IPS DF 19.7 (cell line): ENCODE data around the gene ADCY4.

Source experiments
- DNase-seq: peaks from one replicate; pipeline ENCODE4 v3.0.0-alpha.2; 2013; ENCODE audit warnings: low read depth, low spot score

ADCY4 gene

DNA sequence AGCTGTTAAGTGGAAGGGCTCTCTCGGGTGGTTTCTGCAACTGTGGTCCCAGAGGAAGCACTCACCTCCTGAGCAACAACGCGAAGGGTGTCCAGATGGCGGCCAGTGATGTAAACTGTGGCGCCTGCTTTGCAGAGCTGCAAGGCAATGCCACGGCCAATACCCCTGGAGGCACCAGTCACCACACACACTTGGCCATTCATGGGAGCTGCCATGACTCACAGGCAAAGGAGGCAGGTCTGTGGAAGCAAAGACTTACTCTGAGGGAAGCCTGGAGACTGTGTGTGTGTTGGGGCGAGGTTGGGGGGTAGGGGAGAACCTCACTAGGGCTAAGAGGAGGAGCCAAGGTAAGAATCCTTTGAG is 36.0 kb downstream of the ADCY4 start:
- DNase-seq, result no peak

- DNase-seq, result no peak
These were observed 37.5 kb downstream of the ADCY4 start for GRCh38 chr14:24297190-24297964.

DNA sequence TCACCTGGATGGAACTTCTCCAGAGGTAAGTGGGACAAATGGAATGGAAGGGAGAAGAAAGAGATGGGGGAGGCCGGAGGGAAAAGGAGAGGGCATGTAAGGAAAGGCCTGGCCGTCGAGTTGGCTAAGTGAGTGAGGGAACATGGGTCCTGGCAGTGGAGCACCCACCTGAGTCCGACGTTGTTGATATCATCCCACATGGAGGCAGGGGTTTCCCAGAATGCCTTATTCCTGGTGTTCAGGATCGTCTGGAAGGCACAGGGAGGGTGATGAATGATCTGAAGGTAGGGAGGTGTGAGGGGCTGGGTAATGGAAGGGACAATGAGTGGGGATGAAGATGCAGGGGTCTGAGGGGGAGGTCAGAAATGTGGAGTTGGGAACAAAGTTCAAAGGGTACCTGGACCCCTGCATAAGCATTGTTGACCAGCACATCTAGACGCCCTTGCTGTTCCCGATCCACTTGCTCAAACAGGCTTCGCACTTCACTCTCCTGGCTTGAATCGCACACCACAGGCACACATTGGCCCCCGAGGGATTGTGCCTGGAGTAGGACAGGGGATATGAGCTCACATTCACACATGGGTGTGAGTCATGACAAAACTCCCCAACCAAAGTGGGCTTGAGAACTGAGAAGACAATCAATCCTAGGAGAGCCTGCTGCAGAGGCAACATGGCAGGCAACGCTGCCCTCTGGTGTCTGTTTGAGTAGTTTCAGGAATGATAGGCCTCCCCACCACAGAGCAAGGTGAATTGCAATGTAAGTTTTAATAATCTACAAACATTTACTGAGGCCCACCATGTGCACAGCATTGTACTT is 38.3 kb downstream of the ADCY4 start:
- DNase-seq, result no peak

GRCh38 chr14:24293525-24293924 is 41.3 kb downstream of the ADCY4 start:
- no peak for DNase-seq

GRCh38 chr14:24292118-24292807 is 42.6 kb downstream of the ADCY4 start:
- no peak for DNase-seq

GRCh38 chr14:24291446-24292117 is 43.3 kb downstream of the ADCY4 start:
- DNase-seq, result no peak

DNA sequence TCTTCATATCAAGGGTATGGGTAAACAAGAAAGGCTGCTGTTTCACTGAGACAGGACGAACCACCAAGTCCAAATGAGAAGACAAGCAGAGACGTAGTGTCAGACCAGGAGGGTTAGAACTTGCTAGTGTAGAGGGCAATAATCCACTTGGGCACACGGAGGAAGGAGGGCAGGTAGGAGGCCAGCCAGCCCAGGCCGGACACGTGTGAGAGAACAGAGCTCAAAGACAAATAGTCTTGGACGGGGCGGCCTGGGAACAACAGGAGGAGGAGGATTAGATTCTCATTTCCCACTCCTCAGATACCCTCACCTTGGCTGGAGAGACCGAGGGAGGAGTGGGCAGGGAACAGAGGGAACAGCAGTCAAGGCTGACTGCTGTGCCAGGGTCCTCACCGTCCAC is 44.1 kb downstream of the ADCY4 start:
- DNase-seq, result no peak

- no peak for DNase-seq
These were observed 45.1 kb downstream of the ADCY4 start for GRCh38 chr14:24289649-24290280.

GRCh38 chr14:24286996-24287395 is 47.9 kb downstream of the ADCY4 start:
- no peak for DNase-seq

DNA sequence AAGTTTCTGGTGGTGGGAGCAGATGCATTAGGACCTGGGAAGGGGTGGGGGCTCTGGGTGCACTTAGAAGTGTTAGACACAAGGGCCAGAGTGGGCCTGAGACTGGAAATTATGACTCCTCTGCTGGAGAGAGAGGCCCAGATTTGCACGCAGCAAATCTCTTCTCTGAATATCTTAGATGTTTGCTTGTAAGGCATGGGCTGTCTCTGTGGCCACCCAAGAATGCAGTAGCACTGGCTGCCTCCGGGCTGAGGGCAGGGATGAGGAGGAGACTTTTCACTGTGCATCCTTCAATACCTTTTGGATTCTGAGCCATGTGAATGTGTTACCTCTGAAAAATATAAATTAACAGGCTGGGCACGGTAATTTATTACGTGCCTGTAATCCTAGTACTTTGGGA is 49.5 kb downstream of the ADCY4 start:
- no peak for DNase-seq

DNA sequence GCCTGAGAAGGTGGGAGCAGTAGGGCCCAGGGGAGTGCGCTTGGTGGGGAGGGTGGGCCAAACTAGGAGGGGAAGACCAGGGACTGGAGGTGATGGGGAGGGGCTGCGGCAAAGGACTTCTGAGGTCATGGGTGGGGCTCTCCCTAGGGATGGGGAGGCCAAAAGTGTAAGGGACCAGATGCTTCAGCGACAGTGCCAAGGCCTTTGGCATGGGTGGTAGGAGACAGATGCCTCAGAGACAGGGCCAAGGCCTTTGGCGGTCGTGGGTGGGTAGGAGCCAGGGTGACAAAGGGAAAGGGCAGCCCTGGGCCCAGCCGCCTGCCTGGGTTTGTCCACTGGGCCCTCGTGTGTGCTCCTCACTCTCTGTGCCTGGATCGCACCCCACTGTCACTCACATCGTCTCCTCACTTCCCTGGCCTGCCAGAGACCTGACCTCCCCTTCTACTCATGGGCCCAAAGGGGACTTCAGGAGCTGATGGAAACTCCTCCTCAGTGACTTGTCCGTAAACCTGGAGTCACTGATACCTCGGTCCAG is 50.3 kb downstream of the ADCY4 start:
- DNase-seq, result no peak

DNA sequence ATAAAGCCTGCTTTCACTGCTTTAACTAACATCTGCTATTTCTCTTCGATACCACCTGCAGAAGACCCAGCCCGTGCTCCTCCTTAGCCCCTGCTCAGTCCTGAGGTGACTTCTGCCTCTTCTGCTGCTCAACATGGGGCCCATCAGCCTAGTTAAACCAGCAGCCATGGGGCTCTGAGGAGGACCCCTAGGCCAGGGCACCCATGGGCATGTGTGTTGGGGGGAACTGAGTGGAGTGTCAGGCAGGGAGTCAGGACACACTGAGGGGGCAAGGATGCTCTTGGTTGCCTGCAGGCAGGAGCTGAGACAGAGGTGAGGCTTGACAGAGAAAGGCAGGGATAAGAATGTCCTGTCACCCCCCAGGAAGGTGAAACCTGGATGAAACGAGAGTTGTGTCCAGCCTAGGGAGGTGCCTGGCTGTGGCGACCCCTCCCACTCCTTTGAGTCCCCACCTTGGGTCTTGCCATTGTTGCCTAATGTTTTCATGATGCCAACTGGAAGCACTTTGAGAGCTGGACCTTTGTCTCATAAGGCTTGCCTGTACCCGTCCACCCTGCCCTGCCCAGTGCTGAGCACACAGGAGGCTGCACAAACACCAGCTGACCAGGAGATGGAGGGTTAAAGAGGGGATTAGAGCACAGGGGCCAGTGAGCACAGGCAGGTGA is 50.9 kb downstream of the ADCY4 start:
- DNase-seq, result no peak

DNA sequence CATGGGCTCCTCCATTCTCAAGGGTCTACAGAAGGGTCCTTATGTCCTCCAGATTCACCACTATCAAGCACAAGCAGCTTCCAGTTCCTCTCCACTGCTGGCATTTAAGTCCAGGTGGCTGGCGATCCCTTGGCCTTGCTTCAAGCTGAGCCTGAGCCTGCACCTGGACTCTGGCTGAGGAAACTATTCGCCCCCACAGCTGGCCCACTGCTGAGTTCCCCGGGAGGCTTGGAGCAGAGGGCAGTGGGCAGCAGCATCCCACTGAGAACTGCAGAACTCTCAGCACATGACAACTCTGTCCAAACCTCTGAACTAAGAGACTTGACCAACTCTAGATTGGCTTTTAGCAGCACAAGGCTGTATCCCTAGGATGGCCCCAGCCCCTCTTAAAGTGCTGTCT is 52.1 kb downstream of the ADCY4 start:
- DNase-seq, result no peak

GRCh38 chr14:24281636-24282035 is 53.2 kb downstream of the ADCY4 start:
- no peak for DNase-seq

GRCh38 chr14:24280797-24281460 is 53.9 kb downstream of the ADCY4 start:
- no peak for DNase-seq

DNA sequence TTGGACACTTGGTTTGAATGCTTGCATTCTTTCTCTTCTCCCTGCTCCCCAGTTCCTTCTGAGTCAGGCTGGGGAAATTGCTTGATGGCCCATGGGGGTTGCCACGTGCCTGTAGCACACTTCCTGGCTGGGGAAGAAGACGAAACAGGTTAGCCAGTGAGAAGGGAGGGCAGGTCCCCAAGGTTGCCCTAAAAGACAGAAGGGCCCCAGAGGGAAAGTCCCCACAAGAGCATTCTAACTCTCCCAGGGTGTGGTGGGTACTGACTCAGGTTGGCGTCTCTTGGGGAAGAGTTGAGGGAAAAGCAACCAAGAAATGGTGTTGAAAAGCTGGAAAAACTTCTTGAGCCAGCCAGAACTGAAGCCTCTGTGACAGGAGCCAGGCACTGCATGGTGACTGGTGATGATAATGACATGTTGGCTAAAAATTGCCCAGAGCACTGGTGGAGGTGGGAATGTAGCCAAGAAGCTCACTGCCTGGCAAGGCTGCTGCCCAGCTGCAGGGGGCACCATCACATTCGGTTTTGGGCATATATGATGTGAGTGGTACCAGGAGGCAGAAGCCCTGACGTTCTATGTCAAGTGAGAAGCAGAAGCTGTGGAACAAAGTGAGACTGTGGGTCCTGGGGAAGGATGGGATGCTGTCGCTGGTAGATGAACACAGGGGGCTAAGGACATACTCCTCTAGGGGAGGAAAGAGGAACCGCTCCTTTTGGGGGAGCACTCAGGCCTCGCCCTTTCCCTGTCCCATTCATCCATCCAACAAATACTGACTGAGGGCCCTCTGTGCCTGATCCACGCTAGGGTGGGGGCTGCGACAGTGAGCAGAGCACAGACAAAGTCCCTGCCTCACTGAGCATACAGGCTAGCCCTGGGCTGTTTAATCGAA is 55.3 kb downstream of the ADCY4 start:
- no peak for DNase-seq

DNA sequence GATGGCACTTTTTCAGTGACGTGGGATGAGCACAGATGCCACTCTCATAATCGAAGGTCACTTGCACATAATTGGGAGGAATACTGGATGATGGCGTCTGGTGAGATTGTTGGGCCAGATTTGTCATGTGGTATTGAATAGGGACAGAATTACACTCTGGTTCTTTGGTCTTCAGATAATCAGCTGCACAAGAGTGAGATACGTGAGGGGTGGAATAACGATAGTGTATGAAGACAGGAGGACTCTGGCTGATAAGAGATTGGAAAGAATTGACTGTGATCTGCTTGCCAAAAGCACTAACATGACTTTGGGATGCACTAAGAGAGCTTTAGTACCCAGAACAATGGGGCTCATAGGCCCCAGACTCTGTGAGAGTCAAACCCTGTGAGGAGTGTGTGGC is 56.4 kb downstream of the ADCY4 start:
- no peak for DNase-seq

GRCh38 chr14:24277606-24278321 is 57.1 kb downstream of the ADCY4 start:
- no peak for DNase-seq
